Uterus (tissue), 4 donors: ENCODE measurements around the gene NPR2. TPM values are rescaled to one million over a fixed set of nuclear protein-coding genes. Genes with fewer than 3 reads are reported as not detected.

ENCODE experiments used
- DNase-seq, 2 donors: peaks; one replicate each; pipeline ENCODE4 v3.0.0-alpha.2; 2019 to 2020
- H3K27ac ChIP-seq, 2 donors: fragments of 200-600 bp; sonication (generic); 1 replicate in 1 of 2; 2 replicates in 1 of 2; pipeline ENCODE4 v1.5.1; 2016 to 2018
- H3K27me3 ChIP-seq, 2 donors: fragments of 200-600 bp; sonication (generic); one replicate each; pipeline ENCODE4 v1.5.1; 2018 to 2019; ENCODE audit warnings: control low read depth in 1 of 2
- H3K36me3 ChIP-seq, 2 donors: fragments of 200-600 bp; sonication (generic); one replicate each; pipeline ENCODE4 v1.5.1; 2019; ENCODE audit warnings: control low read depth in 1 of 2
- H3K4me1 ChIP-seq, 2 donors: fragments of 200-600 bp; sonication (generic); one replicate each; pipeline ENCODE4 v1.5.1; 2018 to 2019; ENCODE audit warnings: control low read depth in 1 of 2
- H3K4me3 ChIP-seq, 2 donors: fragments of 200-600 bp; sonication (generic); 1 replicate in 1 of 2; 2 replicates in 1 of 2; pipeline ENCODE4 v1.5.1; 2018 to 2019; ENCODE audit warnings: mild to moderate bottlenecking in 1 of 2
- H3K9me3 ChIP-seq, 2 donors: fragments of 200-600 bp; sonication (generic); one replicate each; pipeline ENCODE4 v1.5.1; 2019; ENCODE audit warnings: control low read depth in 1 of 2
- POLR2A ChIP-seq, 2 donors: fragments of 450-650 bp; IDR thresholded peaks; one replicate each; pipeline ENCODE4 v1.6.1; 2016; ENCODE audit warnings: antibody characterized with exemption in 2 of 2, mild to moderate bottlenecking in 1 of 2, moderate library complexity in 1 of 2
- intact Hi-C: fragments of 100-400 bp; cut with DNase I; formaldehyde crosslinking; loops from one replicate; pipeline ENCODE4 v1.15.1; 2023; ENCODE audit warnings: low total_unique reads
- total RNA-seq, 4 donors: library from RNA; depleted of rRNA in 3 of 4; stranded (reverse); fragments of >200 nt in 3 of 4; gene quantifications; one replicate each; pipeline versions ENCODE4 v1.1.0 to v1.2.4, GENCODE V29; 2014 to 2023
- TF ChIP-seq, protein P1 (sequence below), 4 experiments: fragments of 200-600 bp in 2 of 4; fragments of 450-650 bp in 2 of 4; sonication (generic) in 2 of 4; IDR thresholded peaks; one replicate each; pipeline ENCODE4 v1.5.1; 2016 to 2019; ENCODE audit warnings: antibody characterized with exemption in 4 of 4, mild to moderate bottlenecking in 2 of 4, moderate library complexity in 1 of 4
- donor health status: DM: yes; HTN: yes; CAD: no.

The NPR2 gene
- total RNA-seq, 4 donors from 2014 or later, result 3.8 to 70.4 (median 31.7) TPM

DNA sequence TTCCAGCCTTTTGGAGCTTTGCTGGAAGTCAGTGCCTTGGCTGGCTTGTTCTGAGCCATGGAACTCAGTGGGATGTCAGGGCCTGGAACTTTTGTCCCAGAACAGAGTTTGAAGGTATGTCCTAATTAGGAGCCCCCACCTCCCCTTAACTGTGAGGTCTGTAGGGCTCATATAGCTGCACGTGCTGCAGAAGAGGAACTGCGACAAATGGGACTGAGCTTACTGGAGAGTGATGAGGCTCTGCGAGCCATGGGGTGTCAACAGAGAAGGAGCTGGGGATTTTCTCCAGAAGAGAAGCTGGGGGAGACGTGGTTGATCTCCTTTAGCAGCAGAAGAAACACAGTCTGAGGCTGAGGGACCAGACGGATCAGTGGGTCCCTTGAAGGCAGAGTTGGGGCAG lies 48.5 kb downstream of the NPR2 start:
- TF ChIP-seq, protein P1, sequence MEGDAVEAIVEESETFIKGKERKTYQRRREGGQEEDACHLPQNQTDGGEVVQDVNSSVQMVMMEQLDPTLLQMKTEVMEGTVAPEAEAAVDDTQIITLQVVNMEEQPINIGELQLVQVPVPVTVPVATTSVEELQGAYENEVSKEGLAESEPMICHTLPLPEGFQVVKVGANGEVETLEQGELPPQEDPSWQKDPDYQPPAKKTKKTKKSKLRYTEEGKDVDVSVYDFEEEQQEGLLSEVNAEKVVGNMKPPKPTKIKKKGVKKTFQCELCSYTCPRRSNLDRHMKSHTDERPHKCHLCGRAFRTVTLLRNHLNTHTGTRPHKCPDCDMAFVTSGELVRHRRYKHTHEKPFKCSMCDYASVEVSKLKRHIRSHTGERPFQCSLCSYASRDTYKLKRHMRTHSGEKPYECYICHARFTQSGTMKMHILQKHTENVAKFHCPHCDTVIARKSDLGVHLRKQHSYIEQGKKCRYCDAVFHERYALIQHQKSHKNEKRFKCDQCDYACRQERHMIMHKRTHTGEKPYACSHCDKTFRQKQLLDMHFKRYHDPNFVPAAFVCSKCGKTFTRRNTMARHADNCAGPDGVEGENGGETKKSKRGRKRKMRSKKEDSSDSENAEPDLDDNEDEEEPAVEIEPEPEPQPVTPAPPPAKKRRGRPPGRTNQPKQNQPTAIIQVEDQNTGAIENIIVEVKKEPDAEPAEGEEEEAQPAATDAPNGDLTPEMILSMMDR (IDR thresholded peaks at IDR 0.05), result no peak
- TF ChIP-seq POLR2A (IDR thresholded peaks at IDR 0.05), result no peak
- no peak for DNase-seq
- Histone ChIP-seq H3K27ac (no peak overlapping the region), H3K27me3 (no peaks in the 10 kb centered on the region), H3K36me3 (no peaks in the 10 kb centered on the region), H3K9me3 (no peaks in the 10 kb centered on the region), H3K4me3 (no peak overlapping the region), H3K4me1 (no peaks in the 10 kb centered on the region)
- intact Hi-C loops, result no loop called here

- H3K9me3 ChIP-seq, result no peaks in the 10 kb centered on the region
- TF ChIP-seq, protein P1 (IDR thresholded peaks at IDR 0.05), result no peak
- TF ChIP-seq POLR2A (IDR thresholded peaks at IDR 0.05), result no peak
These were observed 49.7 kb downstream of the NPR2 start for GRCh38 chr9:35840881-35841644.

DNA sequence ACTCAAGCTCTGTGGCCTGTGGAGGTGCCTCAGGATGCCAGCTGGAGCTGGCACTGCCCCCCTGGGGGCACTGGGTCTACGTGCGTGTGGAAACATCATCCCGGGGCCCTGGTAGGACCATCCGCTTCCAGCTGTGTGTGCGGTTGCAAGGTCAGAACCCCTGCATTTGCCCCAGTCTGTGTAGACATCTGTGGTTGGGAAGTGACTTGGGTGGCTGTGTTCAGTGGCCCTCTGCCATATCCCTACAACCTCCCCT lies 50.2 kb downstream of the NPR2 start:
- Histone ChIP-seq H3K27ac (no peak overlapping the region), H3K9me3 (no peaks in the 10 kb centered on the region), H3K27me3 (no peaks in the 10 kb centered on the region), H3K4me1 (no peaks in the 10 kb centered on the region), H3K36me3 (no peaks in the 10 kb centered on the region), H3K4me3 (no peak overlapping the region)
- DNase-seq, result no peak
- TF ChIP-seq, protein P1 (IDR thresholded peaks at IDR 0.05), result no peak
- TF ChIP-seq POLR2A (IDR thresholded peaks at IDR 0.05), result no peak
- intact Hi-C loops, result no loop called here

More at GRCh38 chr9:35840881-35841644, 49.7 kb downstream of the NPR2 start:
- H3K36me3 ChIP-seq, result no peaks in the 10 kb centered on the region
- no peak for DNase-seq
- H3K4me1 ChIP-seq, result no peaks in the 10 kb centered on the region
- intact Hi-C loops, result no loop called here
- H3K27ac ChIP-seq, result no peak overlapping the region
- H3K27me3 ChIP-seq, result no peaks in the 10 kb centered on the region
- no peak overlapping the region for H3K4me3 ChIP-seq

- Histone ChIP-seq H3K36me3 (no peaks in the 10 kb centered on the region), H3K9me3 (no peaks in the 10 kb centered on the region), H3K27me3 (no peaks in the 10 kb centered on the region), H3K27ac (no peak overlapping the region), H3K4me1 (no peaks in the 10 kb centered on the region), H3K4me3 (no peak overlapping the region)
- intact Hi-C loops, result no loop called here
- TF ChIP-seq POLR2A (IDR thresholded peaks at IDR 0.05), result no peak
- TF ChIP-seq, protein P1 (IDR thresholded peaks at IDR 0.05), result no peak
- no peak for DNase-seq
These were observed 50.8 kb downstream of the NPR2 start for GRCh38 chr9:35842020-35842745.

DNA sequence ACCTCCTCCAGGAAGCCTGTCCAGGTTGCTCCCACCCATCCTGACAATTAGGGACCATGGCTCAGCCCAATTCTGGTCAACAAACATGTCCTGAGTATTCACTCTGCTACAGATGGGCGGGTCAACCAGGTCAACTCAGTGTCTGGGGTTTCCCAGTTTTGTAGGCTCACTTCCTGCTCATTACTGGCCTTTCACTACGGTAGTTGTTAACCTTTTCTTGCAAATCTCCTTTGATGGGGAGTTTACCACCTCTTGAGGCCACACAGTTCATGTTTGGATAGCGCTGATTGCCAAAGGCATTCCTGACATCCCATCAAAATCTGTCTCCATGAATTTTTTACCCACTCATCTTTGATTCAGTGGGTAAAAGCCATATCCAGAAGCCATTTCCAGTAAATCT lies 51.4 kb downstream of the NPR2 start:
- no peak for TF ChIP-seq POLR2A (IDR thresholded peaks at IDR 0.05)
- TF ChIP-seq, protein P1 (IDR thresholded peaks at IDR 0.05), result no peak
- Histone ChIP-seq H3K27me3 (no peaks in the 10 kb centered on the region), H3K4me1 (no peaks in the 10 kb centered on the region), H3K9me3 (no peaks in the 10 kb centered on the region), H3K27ac (no peak overlapping the region), H3K36me3 (no peaks in the 10 kb centered on the region), H3K4me3 (no peak overlapping the region)
- intact Hi-C loops, result no loop called here
- DNase-seq, result no peak
